Measurements from ENCODE around the gene CCNY.

The CCNY gene

DNA sequence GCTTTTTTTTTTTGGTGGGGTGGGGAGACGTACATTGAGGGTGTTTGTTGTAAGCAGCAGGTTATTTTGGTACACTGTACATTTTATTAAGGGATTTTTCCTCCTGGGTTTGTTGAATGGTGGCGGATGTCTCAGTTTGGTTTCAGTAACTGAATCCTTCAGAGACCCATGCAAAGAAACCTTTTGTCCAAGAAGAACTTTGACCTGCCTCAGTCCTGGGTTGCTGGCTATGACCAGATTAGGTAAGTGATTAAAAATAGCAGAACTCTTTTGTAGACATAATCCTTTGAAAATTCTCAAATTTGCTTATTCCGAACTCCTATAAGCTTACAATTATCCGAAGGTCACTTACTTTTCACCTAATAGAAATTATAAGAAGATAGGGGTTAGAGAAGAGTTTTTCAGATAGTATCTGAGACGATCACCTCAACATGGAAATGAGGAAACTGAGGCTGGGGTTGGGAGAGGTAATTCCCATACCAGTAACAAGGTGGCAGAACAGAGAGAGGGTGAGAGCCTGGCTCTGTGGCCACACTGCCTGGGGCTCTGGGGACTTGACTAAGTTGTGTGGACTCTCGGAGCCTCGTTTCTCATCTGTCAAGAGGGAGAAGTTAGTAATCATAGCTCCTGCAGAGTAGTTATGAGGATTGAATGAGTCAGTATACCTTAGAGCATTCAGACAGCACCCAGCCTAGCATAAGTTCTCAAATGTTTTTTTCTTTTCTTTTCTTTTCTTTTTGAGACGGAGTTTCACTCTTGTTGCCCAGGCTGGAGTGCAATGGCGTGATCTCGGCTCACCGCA is 87.4 kb downstream of the CCNY start:
- no peak overlapping the region for H3K4me3 ChIP-seq (ENCODE audit: low read depth in 1 of 2, low read length in 2 of 2)
- H3K4me1 ChIP-seq (ENCODE audit: control insufficient read depth in 1 of 2, insufficient read depth in 2 of 2, low read length in 2 of 2), result peaks cover 3 to 37% of the 10 kb centered on the region in 2 donors
- H3K9me3 ChIP-seq (ENCODE audit: control insufficient read depth in 1 of 2, low read length in 2 of 2), result no peaks in the 10 kb centered on the region
- no peak overlapping the region for H3K27ac ChIP-seq (ENCODE audit: low read length)
- no peaks in the 10 kb centered on the region for H3K27me3 ChIP-seq (ENCODE audit: low read depth, low read length)
- no peaks in the 10 kb centered on the region for H3K36me3 ChIP-seq (ENCODE audit: control insufficient read depth in 1 of 2, insufficient read depth in 2 of 2, low read length in 2 of 2)

DNA sequence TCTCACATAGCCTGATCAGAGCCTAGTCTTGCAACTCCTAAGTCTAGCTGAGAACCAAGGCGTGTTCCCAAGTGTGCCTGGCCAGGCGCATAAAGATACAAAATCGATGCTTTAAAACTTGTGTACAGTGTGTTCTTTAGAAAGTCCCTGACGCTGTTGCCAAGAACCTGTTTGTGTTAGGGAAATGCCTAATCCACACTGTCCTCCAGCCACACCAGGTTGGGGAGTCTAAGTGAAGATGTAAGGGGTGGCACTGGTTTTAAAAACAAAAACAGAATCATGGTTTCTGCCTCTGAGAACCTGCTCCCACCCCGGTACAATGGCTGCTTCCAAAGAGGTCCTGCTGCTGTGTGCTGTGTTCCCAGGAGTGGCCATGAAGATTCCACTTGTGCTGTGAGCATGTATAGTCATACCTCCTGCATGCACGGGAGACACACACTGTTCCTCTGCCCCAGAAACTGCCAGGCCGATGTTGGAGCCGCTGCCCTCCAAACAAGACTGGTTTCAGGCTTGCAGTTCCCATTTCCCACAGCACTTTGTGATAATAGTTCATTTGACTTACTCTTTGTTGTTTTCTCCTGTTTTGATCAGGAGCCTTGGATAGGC is 88.5 kb downstream of the CCNY start:
- H3K27me3 ChIP-seq (ENCODE audit: low read depth, low read length), result no peaks in the 10 kb centered on the region
- peak overlapping the region; percentile 58 for H3K27ac ChIP-seq (ENCODE audit: low read length)
- H3K4me1 ChIP-seq (ENCODE audit: control insufficient read depth in 1 of 2, insufficient read depth in 2 of 2, low read length in 2 of 2), result peaks cover 3 to 37% of the 10 kb centered on the region in 2 donors
- no peak overlapping the region for H3K4me3 ChIP-seq (ENCODE audit: low read depth in 1 of 2, low read length in 2 of 2)
- H3K36me3 ChIP-seq (ENCODE audit: control insufficient read depth in 1 of 2, insufficient read depth in 2 of 2, low read length in 2 of 2), result no peaks in the 10 kb centered on the region
- H3K9me3 ChIP-seq (ENCODE audit: control insufficient read depth in 1 of 2, low read length in 2 of 2), result no peaks in the 10 kb centered on the region

DNA sequence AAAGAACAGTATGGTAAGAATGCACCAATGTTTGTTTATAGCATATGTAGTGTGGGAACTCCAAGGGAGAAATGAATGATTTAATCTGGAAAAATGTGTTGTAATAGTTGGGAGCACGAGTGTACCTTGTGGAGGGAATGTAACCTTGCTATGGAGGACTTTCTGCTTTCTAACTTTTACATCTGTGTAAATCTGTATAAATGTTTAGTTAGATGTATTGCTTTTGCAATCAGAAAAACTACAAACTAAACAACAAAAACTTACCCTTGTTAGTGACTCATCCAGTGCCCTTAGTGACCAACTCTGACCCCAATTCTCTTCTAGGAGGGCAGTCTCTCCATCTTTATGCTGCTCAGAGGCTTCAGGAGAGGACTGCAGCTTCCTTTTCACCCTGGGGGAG is 89.3 kb downstream of the CCNY start:
- Histone ChIP-seq H3K27me3 (ENCODE audit: low read depth, low read length) (no peaks in the 10 kb centered on the region), H3K4me3 (ENCODE audit: low read depth in 1 of 2, low read length in 2 of 2) (no peak overlapping the region), H3K4me1 (ENCODE audit: control insufficient read depth in 1 of 2, insufficient read depth in 2 of 2, low read length in 2 of 2) (peaks cover 3 to 31% of the 10 kb centered on the region in 2 donors), H3K27ac (ENCODE audit: low read length) (peak overlapping the region; percentile 58), H3K9me3 (ENCODE audit: control insufficient read depth in 1 of 2, low read length in 2 of 2) (no peaks in the 10 kb centered on the region), H3K36me3 (ENCODE audit: control insufficient read depth in 1 of 2, insufficient read depth in 2 of 2, low read length in 2 of 2) (no peaks in the 10 kb centered on the region)

DNA sequence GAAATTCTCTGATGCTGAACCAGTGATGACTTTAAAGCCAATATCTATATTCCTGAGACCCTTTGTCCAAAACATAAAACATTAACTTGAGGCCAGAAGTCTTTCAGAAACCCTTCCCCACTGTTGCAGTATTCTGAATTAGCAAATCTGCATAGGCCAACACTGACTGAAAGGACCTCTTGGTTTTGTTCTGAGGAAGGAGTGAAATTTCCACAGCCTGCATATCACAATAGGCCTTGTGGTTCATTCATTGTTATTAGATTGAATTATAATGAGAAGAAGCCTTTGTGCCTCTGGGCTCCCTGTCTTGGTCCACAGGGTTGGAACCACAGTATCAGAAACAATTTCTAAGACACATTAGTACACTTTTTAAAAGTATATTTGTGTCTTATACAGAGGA is 90.3 kb downstream of the CCNY start:
- no peak overlapping the region for H3K27ac ChIP-seq (ENCODE audit: low read length)
- no peak overlapping the region for H3K4me3 ChIP-seq (ENCODE audit: low read depth in 1 of 2, low read length in 2 of 2)
- no peaks in the 10 kb centered on the region for H3K36me3 ChIP-seq (ENCODE audit: control insufficient read depth in 1 of 2, insufficient read depth in 2 of 2, low read length in 2 of 2)
- H3K9me3 ChIP-seq (ENCODE audit: control insufficient read depth in 1 of 2, low read length in 2 of 2), result no peaks in the 10 kb centered on the region
- H3K4me1 ChIP-seq (ENCODE audit: control insufficient read depth in 1 of 2, insufficient read depth in 2 of 2, low read length in 2 of 2), result peaks cover 3 to 25% of the 10 kb centered on the region in 2 donors
- no peaks in the 10 kb centered on the region for H3K27me3 ChIP-seq (ENCODE audit: low read depth, low read length)

DNA sequence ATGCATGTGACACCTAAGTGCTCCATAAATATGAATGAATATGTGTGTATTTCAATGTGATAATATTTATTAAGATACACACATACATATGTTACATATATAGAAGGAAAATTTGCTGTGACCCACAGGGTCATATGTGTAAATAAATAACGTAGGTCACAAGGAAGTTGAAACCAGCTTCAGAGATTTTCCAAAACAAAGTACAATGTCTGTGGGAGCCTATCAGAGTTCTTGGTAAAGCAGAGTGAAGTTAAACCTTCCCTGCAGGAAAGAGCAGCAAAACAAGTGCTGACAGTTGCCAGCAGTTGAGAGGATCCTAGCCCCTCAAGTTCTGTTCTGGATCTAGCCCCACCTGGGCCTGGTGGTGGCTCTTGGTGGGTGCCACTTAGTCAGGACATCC is 91.2 kb downstream of the CCNY start:
- H3K27me3 ChIP-seq (ENCODE audit: low read depth, low read length), result no peaks in the 10 kb centered on the region
- no peaks in the 10 kb centered on the region for H3K9me3 ChIP-seq (ENCODE audit: control insufficient read depth in 1 of 2, low read length in 2 of 2)
- H3K27ac ChIP-seq (ENCODE audit: low read length), result no peak overlapping the region
- H3K4me3 ChIP-seq (ENCODE audit: low read depth in 1 of 2, low read length in 2 of 2), result no peak overlapping the region
- peaks cover 0 to 19% of the 10 kb centered on the region in 2 donors for H3K4me1 ChIP-seq (ENCODE audit: control insufficient read depth in 1 of 2, insufficient read depth in 2 of 2, low read length in 2 of 2)
- H3K36me3 ChIP-seq (ENCODE audit: control insufficient read depth in 1 of 2, insufficient read depth in 2 of 2, low read length in 2 of 2), result no peaks in the 10 kb centered on the region

DNA sequence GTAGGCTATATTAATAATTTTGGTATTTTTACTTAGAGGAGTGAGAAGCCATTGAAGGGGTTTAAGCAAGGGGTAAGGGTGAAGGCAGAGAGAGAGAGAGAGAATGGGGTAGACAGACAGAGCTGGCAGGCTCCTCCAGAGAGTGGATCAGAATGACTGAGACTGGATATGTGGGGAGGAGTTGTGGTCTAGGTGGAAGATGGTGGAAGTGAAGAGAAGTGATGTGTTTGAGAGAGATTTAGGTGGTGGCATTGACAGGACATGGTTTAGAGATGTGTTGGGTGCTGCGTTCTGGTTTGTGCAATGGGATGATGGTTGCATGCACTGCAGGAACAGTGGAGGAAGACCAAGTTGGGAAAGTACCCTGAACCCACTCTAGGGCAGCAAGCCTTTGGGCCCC is 92.2 kb downstream of the CCNY start:
- Histone ChIP-seq H3K9me3 (ENCODE audit: control insufficient read depth in 1 of 2, low read length in 2 of 2) (no peaks in the 10 kb centered on the region), H3K4me1 (ENCODE audit: control insufficient read depth in 1 of 2, insufficient read depth in 2 of 2, low read length in 2 of 2) (peaks cover 0 to 19% of the 10 kb centered on the region in 2 donors), H3K4me3 (ENCODE audit: low read depth in 1 of 2, low read length in 2 of 2) (no peak overlapping the region), H3K27ac (ENCODE audit: low read length) (no peak overlapping the region), H3K27me3 (ENCODE audit: low read depth, low read length) (no peaks in the 10 kb centered on the region), H3K36me3 (ENCODE audit: control insufficient read depth in 1 of 2, insufficient read depth in 2 of 2, low read length in 2 of 2) (no peaks in the 10 kb centered on the region)

DNA sequence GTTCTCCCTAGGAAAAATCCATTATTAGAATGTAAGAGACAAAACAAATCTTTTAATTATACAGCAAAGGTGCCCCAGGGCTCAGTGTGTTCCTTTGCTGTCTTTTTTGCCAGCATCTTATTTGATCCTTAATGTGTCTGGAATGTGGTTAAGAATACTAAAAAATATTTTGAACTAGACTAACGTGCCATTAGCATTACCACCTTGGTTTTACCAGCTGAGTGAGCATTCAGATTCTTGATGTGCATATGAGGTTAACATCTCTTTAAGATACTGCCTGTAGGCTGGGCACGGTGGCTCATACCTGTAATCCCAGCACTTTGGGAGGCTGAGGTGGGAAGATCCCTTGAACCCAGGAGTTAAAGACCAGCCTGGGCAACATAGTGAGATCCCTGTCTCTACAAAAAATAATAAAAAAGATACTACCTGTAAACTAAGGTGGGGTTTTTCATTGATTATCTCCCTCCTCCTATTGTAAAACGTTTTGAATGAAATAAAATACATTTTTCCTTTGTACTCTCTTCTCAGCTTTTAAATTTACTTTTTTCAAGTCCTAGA is 96.6 kb downstream of the CCNY start:
- no peaks in the 10 kb centered on the region for H3K27me3 ChIP-seq (ENCODE audit: low read depth, low read length)
- H3K9me3 ChIP-seq (ENCODE audit: control insufficient read depth in 1 of 2, low read length in 2 of 2), result no peaks in the 10 kb centered on the region
- H3K27ac ChIP-seq (ENCODE audit: low read length), result no peak overlapping the region
- H3K36me3 ChIP-seq (ENCODE audit: control insufficient read depth in 1 of 2, insufficient read depth in 2 of 2, low read length in 2 of 2), result no peaks in the 10 kb centered on the region
- H3K4me3 ChIP-seq (ENCODE audit: low read depth in 1 of 2, low read length in 2 of 2), result no peak overlapping the region
- peaks cover 0 to 3% of the 10 kb centered on the region in 2 donors for H3K4me1 ChIP-seq (ENCODE audit: control insufficient read depth in 1 of 2, insufficient read depth in 2 of 2, low read length in 2 of 2)

DNA sequence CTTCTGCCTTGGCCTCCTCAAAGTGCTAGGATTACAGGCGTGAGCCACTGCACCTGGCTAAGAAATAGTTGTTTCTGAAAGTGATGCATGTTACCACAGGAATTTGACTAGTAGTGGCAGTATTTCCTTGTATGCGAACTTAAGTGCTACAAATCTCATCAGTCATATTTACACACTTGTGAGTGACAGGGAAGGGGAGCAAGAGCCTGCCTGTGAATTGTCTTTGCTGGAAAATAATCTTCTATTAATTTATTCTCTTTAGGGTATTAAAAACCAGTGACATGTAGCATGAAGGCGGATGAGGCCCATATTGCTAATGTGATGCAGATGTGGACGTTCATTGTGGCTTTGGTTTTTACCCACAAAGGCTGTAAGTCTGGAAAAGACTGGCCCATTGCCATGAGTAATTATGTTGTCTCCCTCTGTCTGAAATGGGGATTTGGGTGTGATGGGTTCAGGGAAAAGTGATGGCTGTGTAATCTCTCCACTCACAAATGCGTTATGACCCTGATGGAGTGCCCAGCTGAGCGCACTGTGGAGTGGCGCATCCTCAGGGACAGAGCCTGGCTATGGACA is 97.6 kb downstream of the CCNY start:
- Histone ChIP-seq H3K4me3 (ENCODE audit: low read depth in 1 of 2, low read length in 2 of 2) (no peak overlapping the region), H3K4me1 (ENCODE audit: control insufficient read depth in 1 of 2, insufficient read depth in 2 of 2, low read length in 2 of 2) (peaks cover 0 to 3% of the 10 kb centered on the region in 2 donors), H3K36me3 (ENCODE audit: control insufficient read depth in 1 of 2, insufficient read depth in 2 of 2, low read length in 2 of 2) (no peaks in the 10 kb centered on the region), H3K9me3 (ENCODE audit: control insufficient read depth in 1 of 2, low read length in 2 of 2) (peaks cover 3 to 5% of the 10 kb centered on the region in 2 donors), H3K27ac (ENCODE audit: low read length) (no peak overlapping the region), H3K27me3 (ENCODE audit: low read depth, low read length) (no peaks in the 10 kb centered on the region)

DNA sequence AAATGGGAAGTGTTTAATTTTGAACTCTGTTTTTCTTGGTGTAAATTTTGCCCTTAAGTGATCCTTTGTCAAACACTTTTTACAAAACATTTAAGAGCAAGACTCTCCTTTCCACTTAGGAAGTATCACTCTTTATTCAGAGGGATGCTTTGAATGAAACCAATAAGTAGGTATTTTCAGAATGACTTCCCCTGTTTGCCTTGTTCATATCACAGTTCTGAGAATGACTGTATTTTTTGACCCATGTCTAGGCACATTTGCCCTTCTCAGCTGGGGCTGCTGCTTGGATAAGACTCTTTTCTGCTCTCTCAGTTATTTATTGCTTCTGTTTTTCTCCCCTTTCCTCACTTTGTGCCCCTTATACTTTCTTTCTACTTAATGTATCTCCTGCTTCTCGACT is 98.2 kb downstream of the CCNY start:
- no peaks in the 10 kb centered on the region for H3K27me3 ChIP-seq (ENCODE audit: low read depth, low read length)
- H3K9me3 ChIP-seq (ENCODE audit: control insufficient read depth in 1 of 2, low read length in 2 of 2), result peaks cover 3 to 5% of the 10 kb centered on the region in 2 donors
- peaks cover 0 to 3% of the 10 kb centered on the region in 2 donors for H3K4me1 ChIP-seq (ENCODE audit: control insufficient read depth in 1 of 2, insufficient read depth in 2 of 2, low read length in 2 of 2)
- no peaks in the 10 kb centered on the region for H3K36me3 ChIP-seq (ENCODE audit: control insufficient read depth in 1 of 2, insufficient read depth in 2 of 2, low read length in 2 of 2)
- no peak overlapping the region for H3K27ac ChIP-seq (ENCODE audit: low read length)
- H3K4me3 ChIP-seq (ENCODE audit: low read depth in 1 of 2, low read length in 2 of 2), result no peak overlapping the region

DNA sequence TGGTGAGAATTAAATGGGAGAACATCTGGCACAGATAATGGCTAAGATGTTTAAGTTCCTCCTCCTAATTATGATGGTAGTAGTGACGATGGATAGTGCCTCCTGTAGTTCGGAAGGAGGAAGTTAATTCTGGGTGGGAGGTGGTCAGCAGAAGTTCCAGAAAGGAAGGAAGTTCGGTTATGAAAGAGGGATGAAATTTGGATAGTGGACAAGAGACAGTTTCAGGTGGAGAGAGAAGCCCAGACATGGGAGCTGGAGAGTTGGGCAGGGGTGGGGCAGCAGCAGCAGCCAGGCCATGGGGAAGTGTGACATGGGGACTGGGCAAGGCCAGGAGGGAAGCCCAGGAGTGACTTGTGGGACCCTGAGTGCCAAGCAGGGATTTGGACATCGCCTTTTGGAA is 99.5 kb downstream of the CCNY start:
- peaks cover 0 to 3% of the 10 kb centered on the region in 2 donors for H3K4me1 ChIP-seq (ENCODE audit: control insufficient read depth in 1 of 2, insufficient read depth in 2 of 2, low read length in 2 of 2)
- H3K4me3 ChIP-seq (ENCODE audit: low read depth in 1 of 2, low read length in 2 of 2), result no peak overlapping the region
- no peaks in the 10 kb centered on the region for H3K36me3 ChIP-seq (ENCODE audit: control insufficient read depth in 1 of 2, insufficient read depth in 2 of 2, low read length in 2 of 2)
- peaks cover 3 to 5% of the 10 kb centered on the region in 2 donors for H3K9me3 ChIP-seq (ENCODE audit: control insufficient read depth in 1 of 2, low read length in 2 of 2)
- H3K27ac ChIP-seq (ENCODE audit: low read length), result no peak overlapping the region
- no peaks in the 10 kb centered on the region for H3K27me3 ChIP-seq (ENCODE audit: low read depth, low read length)

DNA sequence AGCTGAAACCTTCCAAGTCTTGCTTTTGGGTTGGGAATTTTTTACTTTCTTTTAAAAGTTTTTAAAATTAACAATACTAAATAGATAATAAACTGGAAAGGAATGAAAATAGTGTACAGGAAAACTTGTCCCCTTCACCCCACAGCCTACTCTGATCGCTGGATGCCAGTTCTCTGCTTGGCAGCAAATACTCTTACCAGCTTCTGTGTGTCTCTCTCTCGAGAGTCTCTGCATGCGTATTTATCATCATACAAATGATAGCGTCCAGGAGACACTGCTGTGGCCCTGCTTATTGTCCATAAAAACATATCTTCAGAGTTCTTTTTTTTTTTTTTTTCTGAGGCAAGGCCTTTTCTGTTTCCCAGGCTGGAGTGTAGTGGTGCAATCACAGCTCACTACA is 101.5 kb downstream of the CCNY start:
- H3K27me3 ChIP-seq (ENCODE audit: low read depth, low read length), result no peaks in the 10 kb centered on the region
- no peak overlapping the region for H3K27ac ChIP-seq (ENCODE audit: low read length)
- H3K36me3 ChIP-seq (ENCODE audit: control insufficient read depth in 1 of 2, insufficient read depth in 2 of 2, low read length in 2 of 2), result no peaks in the 10 kb centered on the region

More for the DNA sequence above, 101.5 kb downstream of the CCNY start:
- peaks cover 5 to 6% of the 10 kb centered on the region in 2 donors for H3K9me3 ChIP-seq (ENCODE audit: control insufficient read depth in 1 of 2, low read length in 2 of 2)
- H3K4me1 ChIP-seq (ENCODE audit: control insufficient read depth in 1 of 2, insufficient read depth in 2 of 2, low read length in 2 of 2), result peaks cover 0 to 3% of the 10 kb centered on the region in 2 donors
- H3K4me3 ChIP-seq (ENCODE audit: low read depth in 1 of 2, low read length in 2 of 2), result no peak overlapping the region
